HG02642 (cell line): ENCODE measurements around the gene ZDHHC11.
"Not testable (repeated sequence)": the region's sequence is repeated elsewhere in the genome, so short reads cannot be mapped to it uniquely, and the experiment has no call there.

Source experiments
- ATAC-seq: cut with Tn5 transposase; IDR thresholded peaks from one replicate; pipeline ENCODE4 v1.9.1; 2021; ENCODE audit warnings: mild to moderate bottlenecking; ENCODE audit not compliant: unreplicated experiment, poor library complexity

ZDHHC11 gene

GRCh38 chr5:751992-752391, 98.8 kb downstream of the ZDHHC11 start:
- ATAC-seq = not testable (repeated sequence)

- no peak for ATAC-seq
Observed at GRCh38 chr5:751496-751895, 99.3 kb downstream of the ZDHHC11 start.

GRCh38 chr5:750226-750625, 100.6 kb downstream of the ZDHHC11 start:
- not testable (repeated sequence) for ATAC-seq

GRCh38 chr5:749101-749670, 101.6 kb downstream of the ZDHHC11 start:
- no peak for ATAC-seq

GRCh38 chr5:748011-748980, 102.5 kb downstream of the ZDHHC11 start:
- ATAC-seq = not testable (repeated sequence)

- ATAC-seq = not testable (repeated sequence)
Observed at GRCh38 chr5:747303-747844, 103.4 kb downstream of the ZDHHC11 start.

GRCh38 chr5:746258-746761, 104.5 kb downstream of the ZDHHC11 start:
- ATAC-seq = no peak
